PC-3 (cell line): Measurements from ENCODE around the gene ARHGAP15. TPM values are rescaled to one million over a fixed set of nuclear protein-coding genes. Genes with fewer than 3 reads are reported as not detected.

Experiments
- ATAC-seq: fragments of 200-7000 bp; cut with Tn5 transposase; 2 replicates; pipeline ENCODE4 v1.9.1; 2020; ENCODE audit warnings: mild to moderate bottlenecking, moderate library complexity
- BruUV-seq: library from RNA; stranded (reverse); fragments of 400-500 nt; replicated peaks from 2 replicates; lab custom pipeline; 2021; lab: Mats Ljungman, UMichigan
- CTCF ChIA-PET: fragments of 300-600 bp; sonication (Branson Sonifier 250); formaldehyde crosslinking; loops from one replicate; lab custom pipeline; 2022; ENCODE audit warnings: antibody characterized with exemption; lab: Charles Lee
- POLR2A ChIA-PET: fragments of 300-600 bp; sonication (Branson Sonifier 250); formaldehyde crosslinking; loops from one replicate; lab custom pipeline; 2022; ENCODE audit warnings: antibody characterized with exemption; ENCODE audit not compliant: unreplicated experiment; lab: Charles Lee
- DNase-seq: peaks from one replicate; pipeline ENCODE4 v3.0.0-alpha.2; 2015
- H2AFZ ChIP-seq: fragments of 300-600 bp; sonication (generic); 2 replicates; pipeline ENCODE4 v1.6.0; 2016; ENCODE audit warnings: antibody characterized with exemption, low read length
- H3F3A ChIP-seq: fragments of 300-600 bp; sonication (generic); one replicate; pipeline ENCODE4 v1.6.0; 2017; ENCODE audit warnings: antibody characterized with exemption, low read length, control low read depth, mild to moderate bottlenecking; ENCODE audit not compliant: unreplicated experiment
- H3K27ac ChIP-seq: fragments of 300-600 bp; sonication (generic); 2 replicates; pipeline ENCODE4 v1.5.1; 2016; ENCODE audit warnings: mild to moderate bottlenecking, low read length
- H3K27me3 ChIP-seq: fragments of 300-600 bp; sonication (generic); 2 replicates; pipeline ENCODE4 v1.6.1; 2016; ENCODE audit warnings: low read length, mixed read lengths
- H3K36me3 ChIP-seq: fragments of 300-600 bp; sonication (generic); 2 replicates; pipeline ENCODE4 v1.6.1; 2016; ENCODE audit warnings: low read depth, mixed run types, low read length, mixed read lengths
- H3K4me1 ChIP-seq: fragments of 300-600 bp; sonication (generic); 2 replicates; pipeline ENCODE4 v1.5.1; 2016; ENCODE audit warnings: low read length; ENCODE audit not compliant: insufficient read depth
- H3K4me2 ChIP-seq: fragments of 300-600 bp; sonication (generic); 2 replicates; pipeline ENCODE4 v1.6.0; 2016; ENCODE audit warnings: low read length
- H3K4me3 ChIP-seq: fragments of 300-600 bp; sonication (generic); 2 replicates; pipeline ENCODE4 v1.5.1; 2016; ENCODE audit warnings: mild to moderate bottlenecking, low read length, mixed read lengths
- H3K79me2 ChIP-seq: fragments of 300-600 bp; sonication (generic); 2 replicates; pipeline ENCODE4 v1.6.1; 2017; ENCODE audit warnings: low read length, mixed read lengths
- H3K9ac ChIP-seq: fragments of 300-600 bp; sonication (generic); 2 replicates; pipeline ENCODE4 v1.6.0; 2016; ENCODE audit warnings: mild to moderate bottlenecking, low read length
- H3K9me2 ChIP-seq: fragments of 300-600 bp; sonication (generic); replicated peaks from 2 replicates; pipeline ENCODE4 v1.6.1; 2016; ENCODE audit warnings: mixed run types, low read length, mixed read lengths
- H3K9me3 ChIP-seq: fragments of 300-600 bp; sonication (generic); 2 replicates; pipeline ENCODE4 v1.6.1; 2016; ENCODE audit warnings: low read length, mixed read lengths
- H4K20me1 ChIP-seq: fragments of 300-600 bp; sonication (generic); 2 replicates; pipeline ENCODE4 v1.6.1; 2016; ENCODE audit warnings: low read length, mixed read lengths
- CTCF ChIP-seq: fragments of 300-600 bp; sonication (generic); conservative IDR thresholded peaks from 2 replicates; pipeline ENCODE4 v1.5.1; 2017; ENCODE audit warnings: antibody characterized with exemption, low read depth, mild to moderate bottlenecking, low read length
- EZH2 ChIP-seq: fragments of 300-600 bp; sonication (generic); IDR thresholded peaks from one replicate; pipeline ENCODE4 v1.6.1; 2017; ENCODE audit warnings: antibody characterized with exemption, mild to moderate bottlenecking, low read length; ENCODE audit not compliant: unreplicated experiment
- EZH2phosphoT487 ChIP-seq: fragments of 300-600 bp; sonication (generic); IDR thresholded peaks from 2 replicates; pipeline ENCODE4 v1.6.1; 2018; ENCODE audit warnings: mild to moderate bottlenecking, antibody characterized with exemption, low read length, borderline replicate concordance
- intact Hi-C: fragments of 100-400 bp; cut with micrococcal nuclease; formaldehyde crosslinking; loops from 2 replicates; pipeline ENCODE4 v1.9.0; 2023
- total RNA-seq: library from RNA; depleted of rRNA; stranded (reverse); fragments of >200 nt; gene quantifications from 2 replicates; pipeline ENCODE4 v1.2.3, GENCODE V29; 2014

Gene ARHGAP15
- total RNA-seq, 1 experiment from 2014 or later: not detected

- Histone ChIP-seq H3K4me2 (no peak overlapping the region), H3K9me2 (no peaks in the 10 kb centered on the region), H3K36me3 (no peaks in the 10 kb centered on the region), H3F3A (no peaks in the 10 kb centered on the region), H3K27ac (no peak overlapping the region), H3K79me2 (no peaks in the 10 kb centered on the region), H2AFZ (no peak overlapping the region), H3K9ac (no peak overlapping the region), H3K27me3 (peaks cover 30% of the 10 kb centered on the region), H4K20me1 (no peaks in the 10 kb centered on the region), H3K9me3 (no peaks in the 10 kb centered on the region), H3K4me1 (no peaks in the 10 kb centered on the region), H3K4me3 (no peak overlapping the region)
- intact Hi-C loops: no loop called here
- TF ChIP-seq EZH2phosphoT487 (no peak), CTCF (no peak), EZH2 (no peak)
- ChIA-PET POLR2A (no interaction called here), CTCF (interaction anchor here (0.5 kb wide), 1 partner anchor 35 kb away, joined by 11 read pairs; no protein-coding TSS in a partner anchor)
- BruUV-seq: no TSS peak
- ATAC-seq: no peak
- no peak for DNase-seq
Measured at GRCh38 chr2:143229411-143229810, 100.2 kb downstream of the ARHGAP15 start.

DNA sequence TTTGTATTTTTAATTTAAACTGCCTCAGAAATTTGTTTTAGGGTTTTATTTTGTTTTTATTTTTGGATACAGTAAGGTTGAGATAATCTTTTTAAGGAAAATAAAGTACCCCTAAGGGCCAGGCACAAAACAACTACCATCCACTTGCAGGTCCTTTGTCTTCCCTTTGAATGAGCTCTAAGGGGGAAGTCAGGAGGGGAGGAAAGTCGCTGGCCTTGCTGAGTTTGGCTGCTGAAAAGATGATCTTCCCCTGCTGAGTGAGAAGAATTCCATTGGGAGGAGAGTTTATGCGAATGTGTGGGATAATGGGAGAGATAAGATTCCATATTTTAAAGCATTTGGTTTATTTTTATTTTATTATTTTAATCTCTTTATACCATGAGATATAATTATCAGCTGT, 100.7 kb downstream of the ARHGAP15 start:
- no peak for DNase-seq
- H2AFZ ChIP-seq: no peak overlapping the region
- H3K27ac ChIP-seq: no peak overlapping the region
- ChIA-PET CTCF (no interaction called here), POLR2A (no interaction called here)
- intact Hi-C loops: no loop called here
- H3K4me2 ChIP-seq: no peak overlapping the region
- BruUV-seq: no TSS peak
- H3K9me2 ChIP-seq: no peaks in the 10 kb centered on the region
- no peak overlapping the region for H3K9ac ChIP-seq
- ATAC-seq: no peak
- H3K9me3 ChIP-seq: no peaks in the 10 kb centered on the region
- H3F3A ChIP-seq: no peaks in the 10 kb centered on the region
- TF ChIP-seq EZH2: no peak
- TF ChIP-seq EZH2phosphoT487: no peak
- TF ChIP-seq CTCF: no peak
- peaks cover 30% of the 10 kb centered on the region for H3K27me3 ChIP-seq
- no peaks in the 10 kb centered on the region for H3K36me3 ChIP-seq
- H4K20me1 ChIP-seq: no peaks in the 10 kb centered on the region
- no peak overlapping the region for H3K4me3 ChIP-seq
- no peaks in the 10 kb centered on the region for H3K79me2 ChIP-seq
- H3K4me1 ChIP-seq: no peaks in the 10 kb centered on the region

- no peaks in the 10 kb centered on the region for H3K4me1 ChIP-seq
- no peak overlapping the region for H3K4me2 ChIP-seq
- no TSS peak for BruUV-seq
- no peak overlapping the region for H2AFZ ChIP-seq
- TF ChIP-seq EZH2: no peak
- no peak for TF ChIP-seq CTCF
- TF ChIP-seq EZH2phosphoT487: no peak
- intact Hi-C loops: no loop called here
- CTCF ChIA-PET: interaction anchor here (0.6 to 0.7 kb wide), 3 partner anchors 62 to 529 kb away, joined by 3 to 11 read pairs (median 8); no protein-coding TSS in a partner anchor
- H3K4me3 ChIP-seq: no peak overlapping the region
- no peak overlapping the region for H3K9ac ChIP-seq
- H3K79me2 ChIP-seq: no peaks in the 10 kb centered on the region
- peaks cover 30% of the 10 kb centered on the region for H3K27me3 ChIP-seq
- ATAC-seq (no peak), DNase-seq (no peak)
- no peaks in the 10 kb centered on the region for H3K36me3 ChIP-seq
- no peaks in the 10 kb centered on the region for H3F3A ChIP-seq
- POLR2A ChIA-PET: no interaction called here
- no peaks in the 10 kb centered on the region for H3K9me2 ChIP-seq
- no peak overlapping the region for H3K27ac ChIP-seq
- H4K20me1 ChIP-seq: no peaks in the 10 kb centered on the region
- H3K9me3 ChIP-seq: no peaks in the 10 kb centered on the region
Measured at GRCh38 chr2:143230506-143231253, 101.5 kb downstream of the ARHGAP15 start.
